HG03354 (cell line): ENCODE measurements around the gene ARMC9.

Source experiments
- ATAC-seq: cut with Tn5 transposase; IDR thresholded peaks from one replicate; pipeline ENCODE4 v1.9.1; 2021; ENCODE audit warnings: mild to moderate bottlenecking; ENCODE audit not compliant: unreplicated experiment, poor library complexity, severe bottlenecking

The ARMC9 gene

GRCh38 chr2:231330311-231330710 lies 131.9 kb downstream of the ARMC9 start:
- no peak for ATAC-seq

- ATAC-seq, result no peak
Observed at GRCh38 chr2:231331533-231331932, 133.1 kb downstream of the ARMC9 start.

GRCh38 chr2:231332388-231332787 lies 134.0 kb downstream of the ARMC9 start:
- ATAC-seq, result no peak

GRCh38 chr2:231332872-231333500 lies 134.6 kb downstream of the ARMC9 start:
- no peak for ATAC-seq

- ATAC-seq, result no peak
Observed at GRCh38 chr2:231334179-231334930, 135.9 kb downstream of the ARMC9 start.

GRCh38 chr2:231334981-231335380 lies 136.6 kb downstream of the ARMC9 start:
- no peak for ATAC-seq

GRCh38 chr2:231335591-231335990 lies 137.2 kb downstream of the ARMC9 start:
- no peak for ATAC-seq

- no peak for ATAC-seq
Observed at GRCh38 chr2:231336236-231336635, 137.8 kb downstream of the ARMC9 start.

GRCh38 chr2:231336700-231337099 lies 138.3 kb downstream of the ARMC9 start:
- no peak for ATAC-seq

GRCh38 chr2:231337807-231338759 lies 139.7 kb downstream of the ARMC9 start:
- ATAC-seq, result no peak

GRCh38 chr2:231339316-231339715 lies 140.9 kb downstream of the ARMC9 start:
- no peak for ATAC-seq

- no peak for ATAC-seq
Observed at GRCh38 chr2:231341100-231341499, 142.7 kb downstream of the ARMC9 start.

GRCh38 chr2:231342061-231342711 lies 143.8 kb downstream of the ARMC9 start:
- no peak for ATAC-seq

GRCh38 chr2:231343006-231343710 lies 144.7 kb downstream of the ARMC9 start:
- ATAC-seq, result no peak

- no peak for ATAC-seq
Observed at GRCh38 chr2:231343988-231344387, 145.6 kb downstream of the ARMC9 start.

GRCh38 chr2:231344851-231345250 lies 146.4 kb downstream of the ARMC9 start:
- ATAC-seq, result no peak

GRCh38 chr2:231347081-231347480 lies 148.7 kb downstream of the ARMC9 start:
- no peak for ATAC-seq

- ATAC-seq, result no peak
Observed at GRCh38 chr2:231347638-231348037, 149.2 kb downstream of the ARMC9 start.

- no peak for ATAC-seq
Observed at GRCh38 chr2:231348173-231348572, 149.7 kb downstream of the ARMC9 start.
